Stimulated activated CD8-positive, alpha-beta memory T cell treated with anti-CD3 and anti-CD28 coated beads, Interleukin-12 subunit alpha, Interleukin-12 subunit beta, amount 100 ng/mL, for 24 hours (primary cell): ENCODE data around the gene TMX1.

Experiments used
- DNase-seq: peaks from one replicate; pipeline ENCODE4 v3.0.0-alpha.2; 2020; ENCODE audit errors: extremely low read depth

Gene TMX1

DNA sequence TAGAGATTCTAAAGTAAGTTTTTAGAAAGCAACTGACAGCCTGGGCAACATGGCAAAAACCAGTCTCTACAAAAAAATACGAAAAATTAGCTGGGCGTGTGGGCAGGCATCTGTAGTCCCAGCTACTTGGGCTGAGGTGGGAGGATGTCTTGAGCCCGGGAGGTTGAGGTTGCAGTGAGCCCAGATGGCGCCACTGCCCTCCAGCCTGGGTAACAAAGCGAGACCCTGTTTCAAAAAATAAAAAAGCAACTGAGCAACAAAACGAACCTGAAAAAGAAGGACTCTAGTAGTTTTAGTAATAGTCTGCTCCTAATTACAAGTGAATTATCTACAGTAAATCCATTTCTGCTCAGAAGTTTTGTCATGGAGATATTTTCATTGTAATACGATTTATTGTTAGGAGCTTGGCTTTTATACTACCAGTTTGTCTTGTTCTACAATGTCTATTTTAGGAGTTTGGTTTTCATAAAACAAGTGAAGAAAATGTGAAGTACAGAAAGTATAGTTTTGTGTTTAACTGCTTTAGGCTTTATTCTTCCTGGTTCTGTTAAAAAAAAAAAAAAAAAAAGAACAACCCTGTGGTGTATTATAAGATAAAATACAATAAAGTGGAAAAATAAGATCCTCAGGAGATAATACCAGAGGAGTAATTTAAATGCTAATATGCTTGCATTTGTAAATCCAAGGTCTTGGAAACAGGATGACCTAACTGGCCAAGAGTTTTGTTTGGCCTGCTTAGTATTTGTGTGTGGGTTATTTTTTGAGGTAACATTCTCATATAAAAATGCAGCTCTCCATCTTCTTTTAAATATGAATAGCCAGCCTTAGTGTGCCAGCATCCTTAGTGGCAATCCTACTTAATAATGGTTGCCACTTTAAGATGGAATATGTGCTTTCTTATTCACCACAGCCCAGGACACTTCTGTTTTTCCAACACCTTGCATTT is 2.8 kb downstream of the TMX1 start:
- DNase-seq = no peak

GRCh38 chr14:51244591-51244990 is 4.5 kb downstream of the TMX1 start:
- no peak for DNase-seq

- DNase-seq = no peak
These were observed 6.0 kb downstream of the TMX1 start for GRCh38 chr14:51246032-51246431.

GRCh38 chr14:51248016-51248987 is 8.3 kb downstream of the TMX1 start:
- no peak for DNase-seq

- no peak for DNase-seq
These were observed 11.4 kb downstream of the TMX1 start for GRCh38 chr14:51251486-51251885.

- DNase-seq = no peak
These were observed 13.8 kb downstream of the TMX1 start for GRCh38 chr14:51253880-51254279.

DNA sequence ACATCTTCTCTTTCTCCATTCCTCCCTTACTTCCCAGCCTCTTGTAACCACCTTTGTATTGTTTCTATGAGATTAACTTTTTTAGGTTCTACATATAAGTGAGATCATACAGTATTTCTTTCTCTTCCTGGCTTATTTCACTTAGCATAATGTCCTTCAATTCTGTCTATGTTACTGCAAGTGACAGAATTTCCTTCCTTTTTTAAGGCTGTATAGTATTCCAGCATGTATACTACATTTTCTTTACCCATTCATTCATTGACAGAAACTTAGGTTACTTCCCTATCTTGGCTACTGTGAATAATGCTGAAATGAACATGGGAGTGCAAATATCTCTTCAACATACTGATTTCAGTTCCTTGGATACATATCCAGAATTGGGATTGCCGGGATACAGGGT is 18.2 kb downstream of the TMX1 start:
- no peak for DNase-seq

DNA sequence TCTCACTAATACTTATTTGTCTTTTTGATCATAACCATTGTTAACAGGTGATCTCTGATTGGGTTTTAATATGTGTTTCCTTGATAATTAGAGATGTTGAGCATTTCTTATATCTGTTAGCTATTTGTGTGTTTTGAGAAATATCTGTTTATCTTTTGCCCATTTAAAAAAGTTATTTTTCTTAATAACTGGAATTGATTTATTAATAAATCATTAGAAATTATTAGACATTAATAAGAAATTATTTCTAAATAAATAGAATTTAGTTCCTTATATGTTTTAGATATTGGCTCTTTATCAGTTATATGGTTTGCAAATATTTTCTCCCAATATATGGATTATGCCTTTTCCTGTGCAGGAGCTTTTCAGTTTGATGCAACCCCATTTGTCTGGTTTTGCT is 18.7 kb downstream of the TMX1 start:
- no peak for DNase-seq

DNA sequence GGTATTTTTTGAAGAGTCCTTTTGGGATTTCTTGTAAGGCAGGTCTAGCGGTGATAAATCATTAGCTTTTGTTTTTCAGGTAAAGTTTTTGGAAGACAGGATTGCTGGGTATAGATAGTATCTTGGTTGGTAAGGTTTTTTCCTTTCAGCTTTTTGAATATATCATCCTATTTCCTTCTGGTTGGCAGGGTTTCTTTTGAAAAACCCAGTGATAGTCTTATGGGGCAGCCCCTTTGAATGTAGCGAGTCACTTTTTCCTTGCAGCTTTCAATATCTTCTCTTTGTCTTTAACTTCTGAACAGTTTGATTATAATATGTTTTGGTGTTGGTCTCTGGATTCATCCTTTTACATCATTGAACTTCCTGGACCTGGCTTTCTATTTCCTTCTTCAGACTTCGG is 20.2 kb downstream of the TMX1 start:
- DNase-seq = no peak

DNA sequence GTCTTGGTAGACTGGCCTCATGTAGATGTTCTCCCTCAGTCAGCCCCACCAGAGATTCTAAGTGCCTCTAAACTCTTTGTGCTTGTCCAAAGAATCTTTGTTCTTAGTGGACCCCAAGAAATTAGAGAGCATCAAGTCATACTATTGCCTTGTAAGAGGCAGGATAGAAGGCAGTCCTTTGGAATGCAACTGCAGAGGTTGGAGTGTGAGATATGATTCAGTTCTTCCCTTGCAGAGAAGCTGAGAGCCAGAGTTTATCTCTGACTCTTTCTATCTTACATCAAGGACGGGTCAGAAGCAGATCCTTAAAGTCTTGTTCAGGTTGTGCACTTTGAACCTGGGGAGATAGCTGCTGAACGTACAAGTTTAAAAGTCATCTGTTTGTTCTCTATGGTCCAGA is 21.1 kb downstream of the TMX1 start:
- no peak for DNase-seq

GRCh38 chr14:51262868-51263267 is 22.8 kb downstream of the TMX1 start:
- DNase-seq = no peak

GRCh38 chr14:51269634-51270033 is 29.6 kb downstream of the TMX1 start:
- DNase-seq = no peak

GRCh38 chr14:51276605-51277004 is 36.6 kb downstream of the TMX1 start:
- DNase-seq = no peak

DNA sequence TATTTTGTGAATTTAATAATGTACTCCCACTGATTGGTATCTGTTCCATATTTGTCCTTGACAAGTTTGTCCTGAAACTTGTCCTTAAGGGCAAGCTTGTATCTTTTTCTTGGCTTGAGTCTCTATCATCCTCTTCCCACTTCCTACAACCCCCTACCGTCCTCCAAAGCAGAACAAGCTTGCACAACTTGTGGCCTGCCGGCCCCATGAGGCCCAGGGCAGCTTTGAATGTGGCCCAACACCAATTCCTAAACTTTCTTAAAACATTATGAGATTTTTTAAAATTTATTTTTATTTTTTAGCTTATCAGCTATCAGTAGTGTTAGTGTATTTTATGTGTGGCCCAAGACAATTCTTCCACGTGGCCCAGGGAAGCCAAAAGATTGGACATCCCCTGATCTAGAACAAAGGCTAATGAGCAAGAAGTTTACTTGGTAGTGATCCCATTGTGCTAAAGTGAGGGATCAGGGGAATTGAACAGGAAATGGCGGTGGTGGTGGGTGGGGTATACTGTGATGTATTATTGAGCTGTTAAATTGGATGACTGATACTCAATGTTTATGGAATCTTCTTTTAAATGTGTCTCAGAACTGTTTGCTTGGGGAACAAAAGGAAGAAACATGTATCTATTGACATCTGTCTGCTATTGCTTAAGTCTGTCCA is 37.8 kb downstream of the TMX1 start:
- no peak for DNase-seq

- no peak for DNase-seq
These were observed 42.5 kb downstream of the TMX1 start for GRCh38 chr14:51282517-51282916.

- DNase-seq = no peak
These were observed 43.5 kb downstream of the TMX1 start for GRCh38 chr14:51283402-51284085.

GRCh38 chr14:51284241-51284640 is 44.2 kb downstream of the TMX1 start:
- DNase-seq = no peak

GRCh38 chr14:51285120-51285519 is 45.1 kb downstream of the TMX1 start:
- DNase-seq = no peak

DNA sequence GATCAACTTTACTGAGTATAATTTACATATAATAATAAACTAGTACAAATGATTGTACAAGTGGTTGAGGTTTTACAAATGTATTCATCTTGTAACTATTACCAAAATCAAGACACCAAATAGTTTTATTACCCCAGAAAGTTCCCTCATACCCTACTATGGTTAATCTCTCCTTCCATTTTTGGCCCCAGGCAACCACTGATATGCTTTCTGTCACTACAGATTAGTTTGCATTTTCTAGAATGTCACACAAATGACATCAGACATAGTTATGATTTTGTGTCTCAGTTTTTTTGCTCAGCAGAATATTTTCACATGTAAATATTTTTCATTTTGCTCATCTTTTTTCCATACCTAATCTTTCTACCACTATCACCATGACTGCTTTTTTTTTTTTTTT is 49.1 kb downstream of the TMX1 start:
- DNase-seq = no peak

DNA sequence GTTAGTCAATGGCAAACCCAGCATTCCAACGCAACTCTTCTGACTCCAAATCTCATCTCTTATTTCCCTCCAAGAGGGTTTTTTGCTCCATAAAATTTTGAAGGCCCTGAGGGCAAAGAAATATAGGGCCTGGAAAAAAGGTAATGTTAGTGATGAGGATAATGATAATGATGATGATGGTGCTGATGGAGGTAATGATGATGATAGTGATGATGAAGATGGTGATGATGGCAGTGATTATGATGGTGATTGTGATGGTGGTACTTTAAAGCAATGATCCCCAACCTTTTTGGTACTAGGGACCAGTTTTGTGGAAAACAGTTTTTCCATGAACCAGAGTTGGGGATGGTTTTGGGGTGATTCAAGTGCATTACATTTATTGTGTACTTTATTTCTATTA is 50.1 kb downstream of the TMX1 start:
- no peak for DNase-seq

- DNase-seq = no peak
These were observed 51.0 kb downstream of the TMX1 start for GRCh38 chr14:51291016-51291415.
